ENCODE results near the gene ADAMTS14. TPM values are rescaled to one million over a fixed set of nuclear protein-coding genes. Genes with fewer than 3 reads are reported as not detected.

The ADAMTS14 gene
- polyA plus RNA-seq, 3 donors = 0.05 TPM; not detected in 2

DNA sequence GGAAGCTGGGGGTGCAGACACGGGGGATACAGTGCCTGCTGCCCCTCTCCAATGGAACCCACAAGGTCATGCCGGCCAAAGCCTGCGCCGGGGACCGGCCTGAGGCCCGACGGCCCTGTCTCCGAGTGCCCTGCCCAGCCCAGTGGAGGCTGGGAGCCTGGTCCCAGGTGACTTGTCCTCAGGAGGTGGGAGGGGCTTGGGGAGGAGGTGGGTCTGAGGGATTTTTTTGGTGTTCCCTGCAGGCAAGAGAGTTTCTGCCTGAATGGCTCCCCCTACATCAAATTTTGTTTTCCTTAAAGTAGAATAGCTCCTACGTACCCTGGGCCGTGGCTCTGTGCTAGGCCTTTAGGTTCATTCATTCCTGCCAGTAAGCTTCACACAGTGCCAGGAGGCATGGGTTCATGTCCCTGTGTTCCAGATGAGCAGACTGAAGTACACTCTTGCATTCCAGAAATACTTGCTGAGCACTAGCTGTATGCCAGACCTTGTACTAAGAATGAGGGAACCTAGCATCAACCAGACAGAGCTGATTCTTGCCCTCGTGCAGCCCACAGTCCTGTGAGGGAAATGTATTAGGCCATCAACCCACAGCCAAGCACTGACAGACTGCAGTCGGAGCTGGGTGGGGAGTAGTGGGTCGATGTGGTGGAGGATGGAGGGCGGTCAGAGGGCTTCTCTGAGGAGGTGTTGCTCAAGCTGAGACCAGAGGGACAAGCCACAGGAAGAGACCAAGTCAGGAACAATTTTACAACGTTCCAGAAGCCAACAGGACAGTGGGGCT lies 81.7 kb downstream of the ADAMTS14 start:
- no peak overlapping the region for H3K4me3 Mint-ChIP-seq
- H2AFZ ChIP-seq (ENCODE audit: insufficient read depth, low read depth, low read length, poor library complexity, severe bottlenecking) = no peak overlapping the region
- no peak for DNase-seq
- peaks cover 5% of the 10 kb centered on the region for H3K4me1 Mint-ChIP-seq
- peaks cover 0 to 8% of the 10 kb centered on the region in 2 donors for H3K4me1 ChIP-seq (ENCODE audit: control insufficient read depth in 1 of 2, insufficient read depth in 2 of 2, low read length in 2 of 2)
- no peak overlapping the region for H3K9ac ChIP-seq (ENCODE audit: insufficient read depth, low read length, poor library complexity, severe bottlenecking)
- H3K4me2 ChIP-seq (replicated peaks; ENCODE audit: extremely low read depth, low read length, poor library complexity, severe bottlenecking) = no peak overlapping the region
- peaks cover 0 to 2% (median 0%) of the 10 kb centered on the region in 7 donors for H3K9me3 Mint-ChIP-seq
- WGBS (ENCODE audit: insufficient coverage) = 68% methylated on average over 7 of the region's 15 CpGs
- H3K79me2 ChIP-seq (ENCODE audit: insufficient read depth, low read length) = no peaks in the 10 kb centered on the region
- no peaks in the 10 kb centered on the region for H4K20me1 ChIP-seq (ENCODE audit: insufficient read depth, low read length)
- H3K27ac ChIP-seq (ENCODE audit: low read depth in 1 of 2, low read length in 2 of 2) = no peak overlapping the region
- H3K4me3 ChIP-seq (replicated peaks in 1 of 3; ENCODE audit: low read depth in 2 of 3, low read length in 3 of 3) = no peak overlapping the region
- TF ChIP-seq, protein P1, sequence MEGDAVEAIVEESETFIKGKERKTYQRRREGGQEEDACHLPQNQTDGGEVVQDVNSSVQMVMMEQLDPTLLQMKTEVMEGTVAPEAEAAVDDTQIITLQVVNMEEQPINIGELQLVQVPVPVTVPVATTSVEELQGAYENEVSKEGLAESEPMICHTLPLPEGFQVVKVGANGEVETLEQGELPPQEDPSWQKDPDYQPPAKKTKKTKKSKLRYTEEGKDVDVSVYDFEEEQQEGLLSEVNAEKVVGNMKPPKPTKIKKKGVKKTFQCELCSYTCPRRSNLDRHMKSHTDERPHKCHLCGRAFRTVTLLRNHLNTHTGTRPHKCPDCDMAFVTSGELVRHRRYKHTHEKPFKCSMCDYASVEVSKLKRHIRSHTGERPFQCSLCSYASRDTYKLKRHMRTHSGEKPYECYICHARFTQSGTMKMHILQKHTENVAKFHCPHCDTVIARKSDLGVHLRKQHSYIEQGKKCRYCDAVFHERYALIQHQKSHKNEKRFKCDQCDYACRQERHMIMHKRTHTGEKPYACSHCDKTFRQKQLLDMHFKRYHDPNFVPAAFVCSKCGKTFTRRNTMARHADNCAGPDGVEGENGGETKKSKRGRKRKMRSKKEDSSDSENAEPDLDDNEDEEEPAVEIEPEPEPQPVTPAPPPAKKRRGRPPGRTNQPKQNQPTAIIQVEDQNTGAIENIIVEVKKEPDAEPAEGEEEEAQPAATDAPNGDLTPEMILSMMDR (IDR thresholded peaks at IDR 0.05) = no peak
- no peaks in the 10 kb centered on the region for H3K36me3 Mint-ChIP-seq
- no peaks in the 10 kb centered on the region for H3K27me3 ChIP-seq (ENCODE audit: control insufficient read depth in 2 of 2, insufficient read depth in 2 of 2, low read length in 2 of 2)
- no peaks in the 10 kb centered on the region for H3K36me3 ChIP-seq (replicated peaks in 1 of 2; ENCODE audit: control insufficient read depth in 1 of 2, insufficient read depth in 2 of 2, low read length in 2 of 2)
- intact Hi-C loops (cut with micrococcal nuclease) = no loop called here
- H3K27ac Mint-ChIP-seq = no peak overlapping the region
- H3K9me3 ChIP-seq (replicated peaks in 1 of 2; ENCODE audit: control insufficient read depth in 1 of 2, insufficient read depth in 1 of 2, low read length in 2 of 2) = no peaks in the 10 kb centered on the region
- peaks cover 0 to 4% (median 2%) of the 10 kb centered on the region in 3 donors for H3K27me3 Mint-ChIP-seq (ENCODE audit: low read depth in 3 of 3)

DNA sequence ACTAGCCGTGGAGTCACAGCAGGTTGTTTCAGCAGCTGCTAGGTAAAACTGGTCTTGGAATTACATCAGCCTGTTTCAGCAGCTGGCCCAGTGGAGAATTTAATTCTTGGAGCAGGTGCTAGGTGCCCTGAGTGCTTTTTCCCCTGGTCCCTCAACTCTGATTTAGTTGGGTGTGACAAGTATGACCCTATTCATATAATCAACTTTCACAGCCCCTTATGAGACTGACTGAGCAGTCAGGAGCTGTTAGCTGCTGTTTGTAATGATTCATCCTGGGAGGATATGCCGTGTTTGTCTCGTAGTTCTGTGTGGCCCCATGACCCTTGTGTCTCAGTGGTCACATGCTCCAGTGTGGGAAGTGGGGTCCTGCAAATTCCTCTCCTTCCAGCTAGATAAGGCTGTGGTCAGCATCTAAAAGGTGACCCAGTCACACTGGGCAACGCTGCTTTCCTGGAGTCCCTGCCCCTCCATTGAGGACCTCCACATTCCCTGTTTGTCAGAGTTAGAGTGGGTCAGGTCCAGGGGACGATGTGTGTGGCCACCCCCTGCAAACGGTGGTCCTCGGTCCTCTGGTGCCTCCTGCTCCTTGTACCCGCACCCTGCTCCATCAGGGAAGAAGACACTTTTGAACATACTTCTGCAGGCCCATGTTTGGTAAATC lies 84.5 kb downstream of the ADAMTS14 start:
- 88% methylated on average over 6 of the region's 8 CpGs for WGBS (ENCODE audit: insufficient coverage)
- Histone ChIP-seq H2AFZ (ENCODE audit: insufficient read depth, low read depth, low read length, poor library complexity, severe bottlenecking) (no peak overlapping the region), H3K4me3 (replicated peaks in 1 of 3; ENCODE audit: low read depth in 2 of 3, low read length in 3 of 3) (no peak overlapping the region), H3K9me3 (replicated peaks in 1 of 2; ENCODE audit: control insufficient read depth in 1 of 2, insufficient read depth in 1 of 2, low read length in 2 of 2) (no peaks in the 10 kb centered on the region), H3K27me3 (ENCODE audit: control insufficient read depth in 2 of 2, insufficient read depth in 2 of 2, low read length in 2 of 2) (no peaks in the 10 kb centered on the region), H3K4me2 (replicated peaks; ENCODE audit: extremely low read depth, low read length, poor library complexity, severe bottlenecking) (no peak overlapping the region), H3K79me2 (ENCODE audit: insufficient read depth, low read length) (no peaks in the 10 kb centered on the region), H3K27ac (ENCODE audit: low read depth in 1 of 2, low read length in 2 of 2) (no peak overlapping the region), H4K20me1 (ENCODE audit: insufficient read depth, low read length) (no peaks in the 10 kb centered on the region), H3K4me1 (ENCODE audit: control insufficient read depth in 1 of 2, insufficient read depth in 2 of 2, low read length in 2 of 2) (peaks cover 0 to 8% of the 10 kb centered on the region in 2 donors), H3K9ac (ENCODE audit: insufficient read depth, low read length, poor library complexity, severe bottlenecking) (no peak overlapping the region), H3K36me3 (replicated peaks in 1 of 2; ENCODE audit: control insufficient read depth in 1 of 2, insufficient read depth in 2 of 2, low read length in 2 of 2) (no peaks in the 10 kb centered on the region)
- Mint-ChIP-seq H3K36me3 (no peaks in the 10 kb centered on the region), H3K27me3 (ENCODE audit: low read depth in 3 of 3) (peaks cover 0 to 4% (median 2%) of the 10 kb centered on the region in 3 donors), H3K9me3 (no peaks in the 10 kb centered on the region), H3K27ac (peak overlapping the region in 1 of 7 donors; percentile 3), H3K4me3 (no peak overlapping the region), H3K4me1 (peaks cover 12% of the 10 kb centered on the region)
- intact Hi-C loops (cut with micrococcal nuclease) = no loop called here
- TF ChIP-seq, protein P1 (IDR thresholded peaks at IDR 0.05) = no peak
- DNase-seq = no peak
